Stimulated activated CD4-positive, alpha-beta T cell treated with anti-CD3 and anti-CD28 coated beads, Interleukin-4, amount 100 ng/mL, for 4 hours (primary cell): ENCODE data around the gene BNIPL.

Experiments
- DNase-seq, 2 experiments: peaks; one replicate each; pipeline ENCODE4 v3.0.0-alpha.2; 2020

Gene BNIPL

GRCh38 chr1:151059109-151060006 is 23.0 kb downstream of the BNIPL start, which contains the start of gene CDC42SE1:
Gene CDC42SE1 (minus strand): TSS chr1:151059622. CDS start chr1:151055730, 3,892 bp downstream.
- DNase-seq: peak; percentile 78 to 79

- DNase-seq: no peak
These were observed 23.7 kb downstream of the BNIPL start, which contains the start of gene MLLT11 for GRCh38 chr1:151060007-151060656. Gene MLLT11 (plus strand): TSS chr1:151060397. CDS start chr1:151067225, 6,828 bp downstream.

- no peak for DNase-seq
These were observed 24.5 kb downstream of the BNIPL start for GRCh38 chr1:151060657-151061421.

- no peak for DNase-seq
These were observed 25.3 kb downstream of the BNIPL start for GRCh38 chr1:151061704-151062103.

- DNase-seq: no peak
These were observed 26.5 kb downstream of the BNIPL start for GRCh38 chr1:151062741-151063371.

GRCh38 chr1:151065089-151065645 is 28.8 kb downstream of the BNIPL start:
- no peak for DNase-seq

GRCh38 chr1:151067185-151067584 is 30.8 kb downstream of the BNIPL start:
- no peak for DNase-seq

- no peak for DNase-seq
These were observed 32.7 kb downstream of the BNIPL start for GRCh38 chr1:151069103-151069486.

- peak; percentile 80 to 88 for DNase-seq
These were observed 34.3 kb downstream of the BNIPL start, which contains the start of gene GABPB2 for GRCh38 chr1:151070474-151071276. Gene GABPB2 (plus strand): TSS chr1:151070761. CDS start chr1:151088190, 17,429 bp downstream.

GRCh38 chr1:151072224-151072623 is 35.8 kb downstream of the BNIPL start:
- no peak for DNase-seq

GRCh38 chr1:151085953-151086559 is 49.7 kb downstream of the BNIPL start:
- DNase-seq: no peak
